HEK293T (cell line): ENCODE results near the gene GSC.

Source experiments
- ARNT ChIP-seq: fragments of 450-650 bp; IDR thresholded peaks from 2 replicates; pipeline ENCODE4 v1.6.1; 2017; ENCODE audit warnings: mild to moderate bottlenecking
- ELF4 ChIP-seq: fragments of 450-650 bp; IDR thresholded peaks from 2 replicates; pipeline ENCODE4 v1.6.1; 2017; ENCODE audit warnings: antibody characterized with exemption
- FOXA1 ChIP-seq: fragments of 450-650 bp; IDR thresholded peaks from 2 replicates; pipeline ENCODE4 v1.6.1; 2016; ENCODE audit warnings: mild to moderate bottlenecking
- FOXM1 ChIP-seq: fragments of 450-650 bp; IDR thresholded peaks from 2 replicates; pipeline ENCODE4 v1.6.1; 2017; ENCODE audit warnings: mild to moderate bottlenecking, borderline replicate concordance
- NFRKB ChIP-seq: fragments of 450-650 bp; IDR thresholded peaks from 2 replicates; pipeline ENCODE4 v1.6.1; 2016; ENCODE audit warnings: mild to moderate bottlenecking, moderate library complexity
- SP1 ChIP-seq: fragments of 450-650 bp; IDR thresholded peaks from 2 replicates; pipeline ENCODE4 v1.6.1; 2017
- SUZ12 ChIP-seq: fragments of 450-650 bp; IDR thresholded peaks from 2 replicates; pipeline ENCODE4 v1.6.1; 2016; ENCODE audit warnings: mild to moderate bottlenecking
- TF ChIP-seq, protein P1 (sequence below): fragments of 450-650 bp; IDR thresholded peaks from 2 replicates; pipeline ENCODE4 v1.6.1; 2016

DNA sequence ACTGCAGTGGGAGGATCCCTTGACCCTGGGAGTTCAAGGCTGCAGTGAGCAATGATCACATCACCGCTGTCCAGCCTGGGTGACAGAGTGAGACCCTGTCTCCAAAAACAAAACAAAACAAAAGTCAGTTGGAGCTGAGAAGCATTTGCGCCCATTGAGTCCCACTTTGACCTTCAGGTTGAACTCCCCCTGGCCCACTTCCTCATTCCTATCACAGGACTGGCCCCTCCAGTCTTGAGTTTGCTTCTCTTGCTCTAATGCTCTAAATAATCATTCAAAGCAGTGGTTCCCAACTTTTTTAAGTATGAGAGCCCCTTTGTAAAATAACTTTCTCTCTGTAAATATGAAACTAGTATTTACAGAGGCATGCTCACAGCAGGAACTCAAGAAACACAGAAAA, 28.0 kb upstream of the GSC start:
- TF ChIP-seq FOXM1, result no peak
- TF ChIP-seq SP1, result no peak
- no peak for TF ChIP-seq ARNT
- no peak for TF ChIP-seq NFRKB
- no peak for TF ChIP-seq SUZ12
- TF ChIP-seq ELF4, result no peak
- TF ChIP-seq, protein P1, sequence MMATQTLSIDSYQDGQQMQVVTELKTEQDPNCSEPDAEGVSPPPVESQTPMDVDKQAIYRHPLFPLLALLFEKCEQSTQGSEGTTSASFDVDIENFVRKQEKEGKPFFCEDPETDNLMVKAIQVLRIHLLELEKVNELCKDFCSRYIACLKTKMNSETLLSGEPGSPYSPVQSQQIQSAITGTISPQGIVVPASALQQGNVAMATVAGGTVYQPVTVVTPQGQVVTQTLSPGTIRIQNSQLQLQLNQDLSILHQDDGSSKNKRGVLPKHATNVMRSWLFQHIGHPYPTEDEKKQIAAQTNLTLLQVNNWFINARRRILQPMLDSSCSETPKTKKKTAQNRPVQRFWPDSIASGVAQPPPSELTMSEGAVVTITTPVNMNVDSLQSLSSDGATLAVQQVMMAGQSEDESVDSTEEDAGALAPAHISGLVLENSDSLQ, result no peak
- TF ChIP-seq FOXA1, result no peak
